Esophagus squamous epithelium (tissue), 5 donors: ENCODE data around the gene NRF1. TPM values are rescaled to one million over a fixed set of nuclear protein-coding genes. Genes with fewer than 3 reads are reported as not detected.

Experiments used
- DNase-seq: peaks from one replicate; lab custom pipeline; 2025; lab: John Stamatoyannopoulos, UW
- H3K27ac ChIP-seq, 4 donors: fragments of 200-600 bp; sonication (generic); one replicate each; pipeline ENCODE4 v1.5.1; 2016 to 2019; ENCODE audit warnings: mild to moderate bottlenecking in 1 of 4
- H3K27me3 ChIP-seq, 4 donors: fragments of 200-600 bp; sonication (generic); 1 replicate in 3 of 4; 2 replicates in 1 of 4; pipeline versions ENCODE4 v1.5.1 to v1.6.0; 2017 to 2021; ENCODE audit warnings: antibody characterized with exemption in 1 of 4
- H3K36me3 ChIP-seq, 3 donors: fragments of 200-600 bp; sonication (generic); one replicate each; pipeline ENCODE4 v1.5.1; 2016 to 2019
- H3K4me1 ChIP-seq, 3 donors: fragments of 200-600 bp; sonication (generic); one replicate each; pipeline ENCODE4 v1.5.1; 2017 to 2019
- H3K4me3 ChIP-seq, 4 donors: fragments of 200-600 bp; sonication (generic); 1 replicate in 3 of 4; 2 replicates in 1 of 4; pipeline ENCODE4 v1.5.1; 2016 to 2019; ENCODE audit warnings: mild to moderate bottlenecking in 2 of 4, moderate library complexity in 1 of 4
- H3K9me3 ChIP-seq, 3 donors: fragments of 200-600 bp; sonication (generic); one replicate each; pipeline ENCODE4 v1.5.1; 2016 to 2019
- CTCF ChIP-seq, 6 experiments: fragments of 450-650 bp in 4 of 6; fragments of 200-600 bp in 2 of 6; sonication (generic) in 2 of 6; IDR thresholded peaks; one replicate each; pipeline ENCODE4 v1.5.1; 2016 to 2019; ENCODE audit warnings: antibody characterized with exemption in 6 of 6, mild to moderate bottlenecking in 4 of 6, moderate library complexity in 4 of 6
- POLR2A ChIP-seq, 4 donors: fragments of 450-650 bp; IDR thresholded peaks; one replicate each; pipeline ENCODE4 v1.6.1; 2017; ENCODE audit warnings: antibody characterized with exemption in 4 of 4, mild to moderate bottlenecking in 4 of 4, moderate library complexity in 3 of 4
- WGBS, 2 donors: methylation state at CpG; one replicate each; pipeline ENCODE4 v1.1.5; 2018; 5-methylcytosine and 5-hydroxymethylcytosine counted together
- intact Hi-C: fragments of 100-400 bp; cut with DNase I; formaldehyde crosslinking; loops from one replicate; pipeline ENCODE4 v1.15.0; 2022
- total RNA-seq, 4 donors: library from RNA; depleted of rRNA; stranded (reverse); fragments of >200 nt; gene quantifications; one replicate each; pipeline ENCODE4 v1.1.0, GENCODE V29; 2016
- donor health status: DM: yes; HTN: yes; CAD: no.

NRF1 gene
- total RNA-seq, 4 donors from 2014 or later = 10.0 to 18.3 (median 13.3) TPM

GRCh38 chr7:129800901-129801300 lies 189.4 kb downstream of the NRF1 start:
- no peak for TF ChIP-seq POLR2A (IDR thresholded peaks at IDR 0.05)
- no peak for TF ChIP-seq CTCF (IDR thresholded peaks at IDR 0.05)
- Histone ChIP-seq H3K36me3 (no peaks in the 10 kb centered on the region), H3K27ac (no peak overlapping the region), H3K9me3 (no peaks in the 10 kb centered on the region), H3K4me1 (no peaks in the 10 kb centered on the region), H3K4me3 (no peak overlapping the region), H3K27me3 (peaks cover 0 to 8% (median 0%) of the 10 kb centered on the region in 4 donors)
- 75 to 94% methylated on average over 3 to 6 of the region's 7 CpGs for WGBS, 2 donors
- DNase-seq = no peak
- intact Hi-C loops = no loop called here

- WGBS, 2 donors = 57 to 58% methylated on average over 5 of the region's 5 CpGs
- Histone ChIP-seq H3K36me3 (no peaks in the 10 kb centered on the region), H3K27ac (no peak overlapping the region), H3K4me3 (no peak overlapping the region), H3K27me3 (peaks cover 0 to 8% (median 0%) of the 10 kb centered on the region in 4 donors), H3K9me3 (no peaks in the 10 kb centered on the region), H3K4me1 (no peaks in the 10 kb centered on the region)
- DNase-seq = no peak
- TF ChIP-seq CTCF (IDR thresholded peaks at IDR 0.05) (no peak), POLR2A (IDR thresholded peaks at IDR 0.05) (no peak)
- intact Hi-C loops = no loop called here
Observed at GRCh38 chr7:129801882-129802281, 190.4 kb downstream of the NRF1 start.

- Histone ChIP-seq H3K27me3 (peaks cover 0 to 8% (median 0%) of the 10 kb centered on the region in 4 donors), H3K4me3 (no peak overlapping the region), H3K27ac (no peak overlapping the region), H3K4me1 (no peaks in the 10 kb centered on the region), H3K36me3 (no peaks in the 10 kb centered on the region), H3K9me3 (no peaks in the 10 kb centered on the region)
- intact Hi-C loops = no loop called here
- DNase-seq = no peak
- 85 to 87% methylated on average over 16 to 17 of the region's 17 CpGs for WGBS, 2 donors
- TF ChIP-seq CTCF (IDR thresholded peaks at IDR 0.05) (no peak), POLR2A (IDR thresholded peaks at IDR 0.05) (no peak)
Observed at GRCh38 chr7:129803546-129804081, 192.1 kb downstream of the NRF1 start.

GRCh38 chr7:129804111-129804889 lies 192.8 kb downstream of the NRF1 start:
- WGBS, 2 donors = 94 to 96% methylated on average over 7 to 10 of the region's 22 CpGs
- TF ChIP-seq POLR2A (IDR thresholded peaks at IDR 0.05) (no peak), CTCF (IDR thresholded peaks at IDR 0.05) (no peak)
- Histone ChIP-seq H3K27me3 (peaks cover 0 to 6% (median 0%) of the 10 kb centered on the region in 4 donors), H3K4me3 (no peak overlapping the region), H3K27ac (no peak overlapping the region), H3K9me3 (no peaks in the 10 kb centered on the region), H3K4me1 (no peaks in the 10 kb centered on the region), H3K36me3 (no peaks in the 10 kb centered on the region)
- intact Hi-C loops = no loop called here
- no peak for DNase-seq
